GM19452 (cell line): ENCODE results near the gene ZC3H12A.

ENCODE experiments used
- ATAC-seq: cut with Tn5 transposase; IDR thresholded peaks from one replicate; pipeline ENCODE4 v1.9.1; 2021; ENCODE audit not compliant: unreplicated experiment

The ZC3H12A gene

DNA sequence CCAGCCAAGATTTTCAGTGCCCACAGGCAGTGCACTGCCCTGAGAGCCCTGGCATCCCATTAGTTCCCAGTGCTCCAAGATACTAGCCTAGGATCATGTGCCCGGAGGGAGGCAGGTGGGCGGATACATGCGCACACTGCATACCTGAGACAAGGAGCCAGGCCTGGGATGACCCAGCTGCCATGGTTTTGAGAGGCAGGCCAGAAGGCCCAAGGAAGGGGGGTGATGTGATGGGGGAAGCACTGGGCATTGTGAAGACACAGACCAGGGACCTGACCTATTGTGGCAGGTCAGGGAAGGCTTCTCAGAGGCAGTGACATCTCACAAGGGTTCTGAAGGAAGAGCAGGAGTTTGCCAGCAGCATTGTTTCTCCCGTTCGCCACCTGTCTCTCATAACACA lies 3.6 kb downstream of the ZC3H12A start:
- no peak for ATAC-seq

DNA sequence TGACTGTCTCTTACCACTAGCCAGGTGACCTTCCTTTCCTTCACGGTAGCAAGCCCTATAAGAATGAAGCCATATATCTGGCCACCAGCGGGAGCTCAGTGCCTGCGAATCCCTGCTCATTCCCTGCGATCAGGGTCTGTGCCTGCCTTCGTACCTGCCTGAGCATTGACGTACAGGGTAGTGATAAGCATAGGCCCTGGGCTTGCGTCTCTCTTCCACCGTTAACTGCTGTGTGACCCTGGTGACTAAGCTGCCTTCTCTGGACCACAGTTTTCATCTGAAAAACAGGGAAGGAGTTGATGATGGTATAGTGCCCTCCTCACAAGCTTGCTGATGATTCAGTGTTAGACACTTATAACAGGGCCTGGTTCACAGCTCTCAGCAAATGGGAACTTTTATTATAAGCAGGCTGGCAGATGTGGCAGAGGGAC lies 4.1 kb downstream of the ZC3H12A start:
- no peak for ATAC-seq

DNA sequence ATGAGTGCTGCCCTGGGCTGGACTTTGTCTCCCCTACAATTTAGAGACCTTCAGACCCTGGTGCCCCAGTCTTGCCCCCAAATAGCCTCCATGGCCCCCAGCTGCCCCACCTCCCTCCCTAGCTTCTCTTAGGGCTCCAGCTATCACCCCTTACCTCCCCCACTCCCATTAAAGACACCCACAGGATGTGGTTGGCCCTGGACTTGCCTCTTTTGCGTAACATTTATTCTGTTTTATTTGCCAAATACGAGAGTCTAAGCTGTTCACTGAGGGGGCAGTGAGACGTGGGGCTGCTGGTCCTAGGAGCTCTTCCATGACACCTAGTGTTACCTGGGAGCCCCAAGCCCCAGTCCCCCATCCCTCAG lies 4.5 kb downstream of the ZC3H12A start:
- no peak for ATAC-seq

- ATAC-seq: peak; percentile 41
Measured at GRCh38 chr1:37479255-37480124, 5.1 kb downstream of the ZC3H12A start.

- ATAC-seq: no peak
Measured at GRCh38 chr1:37480125-37480466, 5.7 kb downstream of the ZC3H12A start.

- ATAC-seq: no peak
Measured at GRCh38 chr1:37480581-37481288, 6.4 kb downstream of the ZC3H12A start.

GRCh38 chr1:37481289-37482003 lies 7.1 kb downstream of the ZC3H12A start:
- ATAC-seq: no peak

DNA sequence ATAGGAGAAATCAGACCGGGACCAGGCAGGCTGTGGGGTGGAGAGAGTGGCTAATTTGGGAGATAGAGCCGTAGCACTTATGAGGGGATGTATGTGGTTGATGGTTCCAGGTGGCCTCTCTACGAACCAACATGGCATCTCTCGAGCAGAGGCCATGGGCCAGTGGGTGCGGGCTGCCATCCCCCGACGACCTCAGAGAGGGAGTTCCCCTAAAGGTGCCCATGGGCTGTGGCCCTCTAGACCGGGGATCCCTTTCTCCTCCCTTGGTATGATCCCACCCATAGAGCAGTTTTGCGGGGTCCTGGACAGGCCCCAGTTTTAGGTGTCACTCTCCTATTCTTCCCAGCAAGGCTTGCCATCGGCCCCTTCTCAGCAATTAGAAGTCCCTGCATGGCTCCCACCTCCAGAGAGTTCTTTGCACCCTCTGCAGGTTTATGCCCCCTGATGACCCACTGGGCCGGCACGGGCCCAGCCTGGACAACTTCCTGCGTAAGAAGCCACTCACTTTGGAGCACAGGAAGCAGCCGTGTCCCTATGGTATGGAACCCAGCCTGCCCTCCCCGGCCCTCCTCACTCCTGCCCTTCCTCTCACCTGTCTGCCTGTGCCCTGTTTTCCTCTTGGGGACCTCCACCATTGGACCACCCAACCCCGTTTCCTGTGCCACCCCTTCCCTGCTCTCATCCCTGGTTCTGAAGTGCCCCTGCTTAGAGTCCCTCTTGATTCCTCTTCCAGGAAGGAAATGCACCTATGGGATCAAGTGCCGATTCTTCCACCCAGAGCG lies 7.8 kb downstream of the ZC3H12A start:
- no peak for ATAC-seq

DNA sequence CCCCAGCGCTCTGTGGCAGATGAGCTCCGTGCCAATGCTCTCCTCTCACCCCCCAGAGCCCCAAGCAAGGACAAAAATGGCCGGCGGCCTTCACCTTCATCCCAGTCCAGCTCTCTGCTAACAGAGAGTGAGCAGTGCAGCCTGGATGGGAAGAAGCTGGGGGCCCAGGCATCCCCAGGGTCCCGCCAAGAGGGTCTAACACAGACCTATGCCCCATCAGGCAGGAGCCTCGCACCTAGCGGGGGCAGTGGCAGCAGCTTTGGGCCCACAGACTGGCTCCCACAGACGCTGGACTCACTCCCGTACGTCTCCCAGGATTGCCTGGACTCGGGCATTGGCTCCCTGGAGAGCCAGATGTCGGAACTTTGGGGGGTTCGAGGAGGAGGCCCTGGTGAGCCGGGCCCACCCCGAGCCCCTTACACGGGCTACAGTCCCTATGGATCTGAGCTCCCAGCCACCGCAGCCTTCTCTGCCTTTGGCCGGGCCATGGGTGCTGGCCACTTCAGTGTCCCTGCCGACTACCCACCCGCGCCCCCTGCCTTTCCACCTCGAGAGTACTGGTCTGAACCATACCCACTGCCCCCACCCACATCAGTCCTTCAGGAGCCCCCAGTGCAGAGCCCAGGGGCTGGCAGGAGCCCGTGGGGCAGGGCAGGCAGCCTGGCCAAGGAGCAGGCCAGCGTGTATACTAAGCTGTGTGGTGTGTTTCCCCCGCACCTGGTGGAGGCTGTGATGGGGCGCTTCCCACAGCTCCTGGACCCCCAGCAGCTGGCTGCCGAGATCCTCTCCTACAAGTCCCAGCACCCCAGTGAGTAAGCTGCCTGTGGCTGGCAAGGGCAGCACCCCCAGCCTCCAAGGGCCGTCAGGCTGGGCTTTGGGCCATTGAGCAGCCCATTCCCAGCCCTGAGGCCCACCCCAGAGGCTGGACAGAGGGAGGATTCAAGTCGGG lies 8.7 kb downstream of the ZC3H12A start:
- no peak for ATAC-seq

GRCh38 chr1:37483785-37484184 lies 9.4 kb downstream of the ZC3H12A start:
- ATAC-seq: no peak

- no peak for ATAC-seq
Measured at GRCh38 chr1:37484325-37485051, 10.1 kb downstream of the ZC3H12A start.

GRCh38 chr1:37485902-37486679 lies 11.7 kb downstream of the ZC3H12A start:
- ATAC-seq: no peak

- ATAC-seq: no peak
Measured at GRCh38 chr1:37486680-37487618, 12.6 kb downstream of the ZC3H12A start.

DNA sequence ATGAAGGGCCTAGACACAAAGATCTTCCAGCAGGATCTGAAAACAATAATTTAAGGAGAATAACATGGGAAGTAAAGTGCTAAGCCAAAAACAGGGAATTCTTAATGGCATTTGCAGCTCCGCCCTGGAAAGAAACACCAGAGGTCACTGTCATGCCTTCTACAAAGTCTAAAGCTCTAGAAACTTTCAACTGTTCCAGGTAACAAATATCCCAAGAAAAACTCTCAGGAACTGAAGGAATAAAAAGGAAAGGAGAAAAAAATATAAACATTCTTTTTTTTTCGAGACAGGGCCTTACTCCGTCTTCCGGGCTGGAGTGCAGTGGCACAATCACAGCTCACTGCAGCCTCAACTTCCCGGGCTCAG lies 13.2 kb downstream of the ZC3H12A start:
- ATAC-seq: no peak

DNA sequence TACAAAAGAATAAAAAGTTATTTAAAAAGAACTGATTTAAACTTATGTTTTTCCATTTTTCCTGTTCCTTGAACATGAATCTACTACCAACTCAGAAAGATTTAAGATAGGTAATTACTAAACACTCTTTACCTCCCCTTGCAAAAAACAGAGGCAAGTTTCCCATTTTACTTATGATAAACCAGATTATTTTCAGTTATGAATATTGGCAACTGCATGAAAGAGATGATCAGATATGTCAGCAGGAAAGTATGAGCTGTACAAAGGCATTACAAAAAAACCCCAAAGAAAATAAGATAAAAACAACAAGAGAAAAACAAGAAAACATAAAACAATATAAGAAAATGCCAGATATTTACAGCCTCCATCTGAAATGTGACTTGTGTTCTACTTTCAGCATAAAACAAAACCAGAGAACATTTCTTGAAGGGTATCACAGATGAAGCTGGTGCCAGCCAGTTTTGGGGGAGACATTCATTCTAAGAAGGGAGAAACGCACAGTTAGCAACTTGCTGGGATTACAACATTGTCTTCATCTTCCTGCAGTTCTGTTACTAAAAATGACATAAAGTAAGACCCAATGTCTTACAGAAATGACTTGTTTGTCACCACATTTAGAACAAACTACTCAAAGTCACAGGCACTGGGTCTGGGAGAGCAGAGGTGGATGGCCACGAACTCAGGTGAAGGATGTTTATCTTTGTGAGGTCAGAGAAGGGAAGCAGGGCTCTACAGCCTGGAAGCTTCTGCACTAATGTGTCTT lies 19.1 kb downstream of the ZC3H12A start:
- ATAC-seq: no peak

GRCh38 chr1:37495875-37496274 lies 21.5 kb downstream of the ZC3H12A start:
- no peak for ATAC-seq

- no peak for ATAC-seq
Measured at GRCh38 chr1:37497832-37498231, 23.5 kb downstream of the ZC3H12A start.
